OCI-LY3 (cell line): ENCODE results near the gene UTY.

ENCODE experiments used
- H2AFZ ChIP-seq: fragments of 200-600, 300-600 bp; shearing (Covaris generic); 2 replicates; pipeline ENCODE4 v1.6.0; 2014; ENCODE audit warnings: antibody characterized with exemption, low read depth, low read length
- H3K27ac ChIP-seq: fragments of 200-600, 300-600 bp; sonication (generic); 2 replicates; pipeline ENCODE4 v1.5.1; 2014; ENCODE audit warnings: mild to moderate bottlenecking, low read length, moderate library complexity, mixed read lengths
- H3K27me3 ChIP-seq: fragments of 200-600, 300-600 bp; sonication (generic); 2 replicates; pipeline ENCODE4 v1.6.1; 2014; ENCODE audit warnings: low read depth, low read length, mixed read lengths
- H3K36me3 ChIP-seq: fragments of 200-600, 300-600 bp; sonication (generic); replicated peaks from 2 replicates; pipeline ENCODE3; 2014; ENCODE audit warnings: low read depth, low read length, mixed read lengths
- H3K4me1 ChIP-seq: fragments of 300-600, 200-600 bp; sonication (generic); 2 replicates; pipeline ENCODE4 v1.6.1; 2014; ENCODE audit warnings: low read length, mixed read lengths
- H3K4me2 ChIP-seq: fragments of 200-600, 300-600 bp; sonication (generic); 2 replicates; pipeline ENCODE4 v1.6.1; 2014; ENCODE audit warnings: low read length, mixed read lengths
- H3K4me3 ChIP-seq: fragments of 300-600, 200-600 bp; sonication (generic); 2 replicates; pipeline ENCODE4 v1.5.1; 2014; ENCODE audit warnings: antibody characterized with exemption, mild to moderate bottlenecking, low read length, moderate library complexity
- H3K79me2 ChIP-seq: fragments of 300-600, 200-600 bp; shearing (Covaris generic); 2 replicates; pipeline ENCODE4 v1.6.1; 2014; ENCODE audit warnings: mild to moderate bottlenecking, low read length, mixed read lengths
- H3K9ac ChIP-seq: fragments of 300-600, 200-600 bp; shearing (Covaris generic); 2 replicates; pipeline ENCODE4 v1.6.0; 2014; ENCODE audit warnings: mild to moderate bottlenecking, low read length, moderate library complexity
- H3K9me3 ChIP-seq: fragments of 200-600, 300-600 bp; shearing (Covaris generic); 2 replicates; pipeline ENCODE4 v1.6.1; 2014; ENCODE audit warnings: low read length, mixed read lengths; ENCODE audit not compliant: insufficient read depth
- H4K20me1 ChIP-seq: fragments of 200-600, 300-600 bp; sonication (generic); 2 replicates; pipeline ENCODE4 v1.6.1; 2016; ENCODE audit warnings: low read length, mixed read lengths; ENCODE audit not compliant: insufficient read depth
- EZH2phosphoT487 ChIP-seq: fragments of 200-600 bp; shearing (Covaris generic); IDR thresholded peaks from 2 replicates; pipeline ENCODE4 v1.6.1; 2018; ENCODE audit warnings: antibody characterized with exemption, mixed run types, low read depth
- TF ChIP-seq, protein P1 (sequence below): fragments of 200-600, 300-600 bp; sonication (generic); IDR thresholded peaks from 2 replicates; pipeline ENCODE4 v1.5.1; 2014; ENCODE audit warnings: antibody characterized with exemption, low read length, low read depth

Gene UTY

DNA sequence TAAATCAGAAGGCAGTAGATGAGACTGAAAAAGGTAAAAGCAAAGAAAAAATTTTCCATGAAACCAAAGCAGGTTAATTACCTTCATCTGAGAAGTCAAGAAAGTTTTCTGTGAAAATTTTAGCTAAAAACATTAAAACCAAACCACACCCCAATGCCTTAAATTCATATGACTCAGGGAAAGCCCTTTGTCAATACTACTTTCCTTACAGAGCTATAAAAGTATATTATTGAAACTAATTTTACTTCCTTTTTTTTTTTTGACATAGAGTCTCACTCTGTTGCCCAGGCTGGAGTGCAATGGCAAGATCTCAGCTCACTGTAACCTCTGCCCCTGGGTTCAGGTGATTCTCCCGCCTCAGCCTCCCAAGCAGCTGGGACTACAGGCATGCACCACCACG is 117.2 kb downstream of the UTY start:
- TF ChIP-seq, protein P1, sequence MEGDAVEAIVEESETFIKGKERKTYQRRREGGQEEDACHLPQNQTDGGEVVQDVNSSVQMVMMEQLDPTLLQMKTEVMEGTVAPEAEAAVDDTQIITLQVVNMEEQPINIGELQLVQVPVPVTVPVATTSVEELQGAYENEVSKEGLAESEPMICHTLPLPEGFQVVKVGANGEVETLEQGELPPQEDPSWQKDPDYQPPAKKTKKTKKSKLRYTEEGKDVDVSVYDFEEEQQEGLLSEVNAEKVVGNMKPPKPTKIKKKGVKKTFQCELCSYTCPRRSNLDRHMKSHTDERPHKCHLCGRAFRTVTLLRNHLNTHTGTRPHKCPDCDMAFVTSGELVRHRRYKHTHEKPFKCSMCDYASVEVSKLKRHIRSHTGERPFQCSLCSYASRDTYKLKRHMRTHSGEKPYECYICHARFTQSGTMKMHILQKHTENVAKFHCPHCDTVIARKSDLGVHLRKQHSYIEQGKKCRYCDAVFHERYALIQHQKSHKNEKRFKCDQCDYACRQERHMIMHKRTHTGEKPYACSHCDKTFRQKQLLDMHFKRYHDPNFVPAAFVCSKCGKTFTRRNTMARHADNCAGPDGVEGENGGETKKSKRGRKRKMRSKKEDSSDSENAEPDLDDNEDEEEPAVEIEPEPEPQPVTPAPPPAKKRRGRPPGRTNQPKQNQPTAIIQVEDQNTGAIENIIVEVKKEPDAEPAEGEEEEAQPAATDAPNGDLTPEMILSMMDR = no peak
- no peak for TF ChIP-seq EZH2phosphoT487
- H3K4me1 ChIP-seq = peaks cover 32% of the 10 kb centered on the region
- no peak overlapping the region; the same call in 1 of the 2 replicates for H3K9ac ChIP-seq
- H3K79me2 ChIP-seq = peaks cover 17% of the 10 kb centered on the region; the same call in 1 of the 2 replicates
- H4K20me1 ChIP-seq = no peaks in the 10 kb centered on the region
- no peak overlapping the region for H2AFZ ChIP-seq
- H3K27ac ChIP-seq = peak overlapping the region; percentile 45
- no peaks in the 10 kb centered on the region for H3K27me3 ChIP-seq
- H3K4me2 ChIP-seq = peak overlapping the region; percentile 37
- H3K9me3 ChIP-seq = no peaks in the 10 kb centered on the region
- H3K4me3 ChIP-seq = peak overlapping the region; percentile 20; the same call in 1 of the 2 replicates
- peaks cover 16% of the 10 kb centered on the region for H3K36me3 ChIP-seq

DNA sequence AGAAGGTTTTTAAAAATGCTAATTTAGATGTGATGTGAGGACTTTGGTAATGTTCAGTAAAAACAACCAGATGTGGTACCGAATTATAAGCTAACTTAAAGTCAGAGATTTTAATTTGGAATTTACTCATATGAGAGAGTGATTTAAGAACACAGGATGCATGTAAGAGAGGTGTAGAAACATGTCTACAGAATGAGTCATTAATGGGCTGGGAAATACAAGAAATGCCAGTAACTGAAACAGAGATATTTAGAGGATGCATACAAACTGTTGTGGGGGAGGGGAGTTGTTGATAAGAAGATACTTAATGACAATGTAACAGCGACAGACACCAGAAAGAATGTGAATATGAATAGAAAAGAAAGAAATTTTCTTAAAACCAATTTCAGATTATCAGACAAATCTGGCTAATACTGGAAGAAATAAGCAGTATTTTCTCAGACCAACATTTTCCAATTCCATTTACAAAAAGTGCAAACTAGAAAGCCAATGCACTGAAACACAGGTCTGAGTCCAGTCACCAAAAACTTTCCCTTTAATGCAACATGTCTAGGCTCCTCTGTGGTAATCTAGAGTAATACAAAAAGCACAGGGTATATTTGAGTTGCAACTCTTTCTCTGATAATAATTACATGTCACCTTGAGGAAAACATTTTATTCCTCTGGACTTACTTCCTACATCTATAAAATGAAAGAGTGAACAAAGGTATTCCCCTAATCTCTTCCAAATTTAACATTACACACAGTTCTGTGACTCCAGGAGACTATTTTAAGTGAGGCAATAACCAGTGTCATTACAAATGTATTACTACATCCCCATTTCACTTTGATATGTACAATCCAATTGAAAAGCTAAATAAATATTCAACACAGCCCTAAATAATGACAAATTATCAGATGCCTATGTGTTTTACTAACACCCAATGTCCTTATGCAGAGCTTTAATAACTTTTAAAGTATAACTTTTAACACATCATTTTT is 117.9 kb downstream of the UTY start:
- no peaks in the 10 kb centered on the region for H3K9me3 ChIP-seq
- H3K79me2 ChIP-seq = peaks cover 17% of the 10 kb centered on the region; the same call in 1 of the 2 replicates
- peaks cover 16% of the 10 kb centered on the region for H3K36me3 ChIP-seq
- peaks cover 26% of the 10 kb centered on the region for H3K4me1 ChIP-seq
- peak overlapping the region; percentile 37 for H3K4me2 ChIP-seq
- no peaks in the 10 kb centered on the region for H3K27me3 ChIP-seq
- no peaks in the 10 kb centered on the region for H4K20me1 ChIP-seq
- peak overlapping the region; percentile 45 for H3K27ac ChIP-seq
- no peak for TF ChIP-seq EZH2phosphoT487
- TF ChIP-seq, protein P1 = no peak
- no peak overlapping the region; the same call in 1 of the 2 replicates for H3K9ac ChIP-seq
- H2AFZ ChIP-seq = no peak overlapping the region
- peak overlapping the region; percentile 20; the same call in 1 of the 2 replicates for H3K4me3 ChIP-seq

DNA sequence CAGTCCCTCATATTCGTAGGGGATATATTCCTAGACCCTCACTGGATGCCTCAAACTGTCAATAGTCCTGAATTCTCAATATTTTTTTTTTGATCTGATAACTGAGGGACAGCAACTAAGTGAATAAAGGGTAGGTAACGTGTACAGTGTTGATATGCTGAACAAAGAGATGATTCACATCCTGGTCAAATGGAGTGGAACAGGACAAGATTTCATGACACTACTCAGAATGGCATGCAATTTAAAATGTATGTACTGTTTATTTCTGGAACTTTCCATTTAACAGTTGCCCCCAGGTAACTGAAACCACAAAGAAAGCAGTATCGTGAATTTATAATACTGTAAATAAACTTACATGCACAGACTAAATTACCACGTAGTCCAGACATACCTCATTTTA is 128.4 kb downstream of the UTY start:
- Histone ChIP-seq H3K4me1 (peaks cover 4% of the 10 kb centered on the region), H3K27me3 (no peaks in the 10 kb centered on the region), H3K36me3 (peaks cover 51% of the 10 kb centered on the region), H3K4me2 (no peak overlapping the region), H3K27ac (no peak overlapping the region), H4K20me1 (0 out of 2 replicates have a peak, but pooled peaks cover 2% of the 10 kb centered on the region), H3K9ac (no peak overlapping the region), H3K9me3 (no peaks in the 10 kb centered on the region), H3K79me2 (no peaks in the 10 kb centered on the region), H2AFZ (no peak overlapping the region), H3K4me3 (no peak overlapping the region)
- TF ChIP-seq, protein P1 = no peak
- TF ChIP-seq EZH2phosphoT487 = no peak

DNA sequence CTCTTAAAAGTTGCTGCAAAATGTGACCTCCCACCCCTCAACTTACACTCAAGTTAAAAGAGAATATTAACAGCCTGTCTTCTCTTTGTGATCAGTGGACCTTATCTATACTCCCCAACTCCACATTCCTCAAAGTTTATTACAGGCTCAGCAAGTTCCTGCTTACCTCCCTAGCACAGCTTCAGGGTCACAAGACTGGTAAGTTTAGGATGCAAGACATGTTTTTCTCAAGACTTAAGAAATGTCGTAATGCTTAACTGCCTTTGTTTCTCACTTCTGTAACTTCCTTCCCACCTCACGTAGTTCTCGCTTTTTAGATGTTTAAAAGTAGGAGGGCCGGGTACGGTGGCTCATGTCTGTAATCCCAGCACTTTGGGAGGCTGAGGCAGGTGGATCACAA is 132.7 kb downstream of the UTY start:
- Histone ChIP-seq H3K4me3 (no peak overlapping the region), H3K4me2 (no peak overlapping the region), H3K27me3 (no peaks in the 10 kb centered on the region), H3K9ac (no peak overlapping the region), H2AFZ (no peak overlapping the region), H3K79me2 (no peaks in the 10 kb centered on the region), H4K20me1 (peaks cover 12% of the 10 kb centered on the region; the same call in 1 of the 2 replicates), H3K36me3 (peaks cover 31% of the 10 kb centered on the region), H3K27ac (no peak overlapping the region), H3K9me3 (no peaks in the 10 kb centered on the region), H3K4me1 (peaks cover 7% of the 10 kb centered on the region)
- TF ChIP-seq, protein P1 = no peak
- no peak for TF ChIP-seq EZH2phosphoT487
